ENCODE results near the gene MAPKAPK3.

Gene MAPKAPK3

GRCh38 chr3:50695031-50695430, 78.1 kb downstream of the MAPKAPK3 start:
- no peak for DNase-seq (ENCODE audit: low spot score)

DNA sequence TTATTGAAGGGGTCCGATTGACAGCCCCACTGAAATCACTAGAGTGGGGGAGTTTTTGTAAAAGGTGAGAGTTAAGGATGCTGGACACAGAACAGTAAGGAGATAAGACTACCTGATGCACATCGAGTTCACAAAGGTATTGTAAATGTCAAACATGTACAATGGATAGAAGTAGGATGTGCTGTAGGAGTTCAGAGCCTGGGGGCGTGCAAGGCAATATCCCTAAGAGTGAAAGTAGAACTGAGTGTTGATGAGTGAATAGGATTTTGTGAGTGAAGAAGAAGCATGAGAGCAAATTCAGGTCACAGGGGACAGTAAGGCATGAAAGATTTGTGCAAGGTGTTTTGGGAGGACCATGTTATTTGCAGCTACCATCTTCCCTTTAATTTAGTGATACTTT, 79.3 kb downstream of the MAPKAPK3 start:
- DNase-seq (ENCODE audit: low spot score), result no peak

DNA sequence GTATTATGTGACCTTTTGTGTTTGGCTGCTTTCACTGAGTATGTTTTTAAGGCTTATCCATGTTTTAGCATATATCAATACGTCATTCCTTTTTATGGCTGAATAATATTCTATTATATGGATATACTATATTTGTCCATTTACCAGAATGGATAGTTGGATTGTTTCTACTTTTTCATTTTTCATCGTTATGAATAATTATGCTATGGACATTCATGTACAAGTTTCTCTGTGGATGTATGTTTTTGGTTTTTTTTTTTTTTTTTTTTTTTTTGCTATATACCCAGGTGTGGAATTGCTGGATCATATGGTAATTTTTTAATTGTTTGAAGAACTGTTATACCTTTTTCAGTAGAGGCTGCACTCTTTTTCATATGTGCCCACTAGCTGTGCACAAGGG, 81.3 kb downstream of the MAPKAPK3 start:
- no peak for DNase-seq (ENCODE audit: low spot score)

Measured in activated CD4-positive, alpha-beta T cell treated with anti-CD3 and anti-CD28 coated beads, Interleukin-2, Interleukin-4, amounts not matched to agents 100 ng/mL and 50 ng/mL, durations not matched to agents 16 hours and 8 hours (primary cell).